HCT116 (cell line): ENCODE results near the gene MRPS2.

Experiments used
- CTCF ChIP-seq, 3 experiments: fragments of 200-600 bp in 1 of 3; sonication (generic) in 1 of 3; IDR thresholded peaks in 2 of 3; conservative IDR thresholded peaks in 1 of 3; 2 replicates each; pipeline ENCODE4 v1.5.1; 2012 to 2017; ENCODE audit warnings: low read depth in 2 of 3, low read length in 2 of 3, antibody characterized with exemption in 1 of 3, borderline replicate concordance in 1 of 3, control low read depth in 1 of 3, mild to moderate bottlenecking in 1 of 3, mixed read lengths in 1 of 3, mixed run types in 1 of 3, moderate library complexity in 1 of 3; ENCODE audit not compliant: insufficient read depth in 1 of 3
- EGR1 ChIP-seq: IDR thresholded peaks from 2 replicates; pipeline ENCODE4 v1.6.1; 2012; ENCODE audit warnings: low read depth
- EZH2 ChIP-seq: fragments of 200-600 bp; sonication (generic); IDR thresholded peaks from 2 replicates; pipeline ENCODE4 v1.6.1; 2017; ENCODE audit warnings: antibody characterized with exemption, mixed run types
- JUND ChIP-seq: IDR thresholded peaks from 2 replicates; pipeline ENCODE4 v1.6.1; 2012
- POLR2A ChIP-seq: IDR thresholded peaks from 2 replicates; pipeline ENCODE4 v1.7.0; 2011; ENCODE audit warnings: borderline replicate concordance; ENCODE audit not compliant: insufficient read depth, insufficient read length; ENCODE audit errors: extremely low read depth
- POLR2AphosphoS5 ChIP-seq: IDR thresholded peaks from 2 replicates; pipeline ENCODE4 v1.6.1; 2011; ENCODE audit warnings: mild to moderate bottlenecking, low read depth, low read length, moderate library complexity
- REST ChIP-seq: IDR thresholded peaks from 2 replicates; pipeline ENCODE4 v1.6.1; 2012; ENCODE audit warnings: low read depth
- SIN3A ChIP-seq: IDR thresholded peaks from 2 replicates; pipeline ENCODE4 v1.6.1; 2012; ENCODE audit warnings: low read depth
- SP1 ChIP-seq: IDR thresholded peaks from 2 replicates; pipeline ENCODE4 v1.6.1; 2012; ENCODE audit warnings: low read depth
- SRF ChIP-seq: IDR thresholded peaks from 2 replicates; pipeline ENCODE4 v1.6.1; 2012; ENCODE audit warnings: low read depth
- YY1 ChIP-seq: IDR thresholded peaks from 2 replicates; pipeline ENCODE4 v1.6.1; 2011; ENCODE audit warnings: low read length, low read depth, moderate library complexity, mild to moderate bottlenecking; ENCODE audit not compliant: insufficient replicate concordance; ENCODE audit errors: extremely low read depth
- ZNF274 ChIP-seq: fragments of 200-500 bp; sonication (Bioruptor generic); IDR thresholded peaks from 2 replicates; pipeline ENCODE4 v1.6.1; 2014; ENCODE audit warnings: mild to moderate bottlenecking, low read depth, low read length, inconsistent platforms
- TF ChIP-seq, protein P1 (sequence below): IDR thresholded peaks from 2 replicates; pipeline ENCODE4 v1.6.1; 2012

DNA sequence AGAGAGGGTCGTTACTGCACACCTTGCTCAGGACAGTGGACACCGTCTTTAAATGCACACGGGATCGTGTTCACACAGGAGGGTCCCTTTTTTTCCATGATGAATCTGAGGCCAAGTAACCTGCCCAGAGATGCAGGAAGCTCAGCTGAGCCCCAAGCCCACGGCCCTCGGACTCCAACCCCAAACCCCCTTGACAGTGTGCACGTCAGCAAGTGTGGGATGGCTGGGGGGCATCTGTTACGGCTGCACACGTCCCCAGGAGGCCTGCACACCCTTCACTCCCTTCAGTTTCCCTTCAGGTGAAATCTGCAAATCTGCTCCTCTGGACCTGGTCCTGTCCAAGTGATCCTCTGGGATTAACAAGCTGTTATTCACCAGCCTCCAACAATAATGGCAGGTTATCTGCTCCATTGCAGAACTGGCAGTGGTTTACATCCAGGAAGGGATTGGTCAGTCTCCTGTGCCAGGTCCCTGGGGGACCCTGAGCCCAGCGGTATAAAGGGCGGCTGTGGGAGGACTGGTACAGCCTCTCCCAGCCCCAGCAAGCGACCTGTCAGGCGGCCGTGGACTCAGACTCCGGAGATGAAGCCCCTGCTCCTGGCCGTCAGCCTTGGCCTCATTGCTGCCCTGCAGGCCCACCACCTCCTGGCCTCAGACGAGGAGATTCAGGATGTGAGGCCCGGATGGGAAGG lies 20.6 kb downstream of the MRPS2 start, which contains the start of gene LCN1:
- TF ChIP-seq POLR2A (no peak), CTCF (IDR thresholded peaks at IDR 0.05 in 2 of 3, conservative IDR thresholded peaks at IDR 0.05 in 1 of 3; ENCODE audit: borderline replicate concordance in 1 of 3, insufficient read depth in 1 of 3, low read depth in 2 of 3, low read length in 2 of 3) (no peak), POLR2AphosphoS5 (no peak), YY1 (no peak), SP1 (no peak), EZH2 (no peak), JUND (no peak), REST (no peak), EGR1 (no peak), SRF (no peak), ZNF274 (no peak), SIN3A (no peak)
- TF ChIP-seq, protein P1, sequence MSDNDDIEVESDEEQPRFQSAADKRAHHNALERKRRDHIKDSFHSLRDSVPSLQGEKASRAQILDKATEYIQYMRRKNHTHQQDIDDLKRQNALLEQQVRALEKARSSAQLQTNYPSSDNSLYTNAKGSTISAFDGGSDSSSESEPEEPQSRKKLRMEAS, result no peak
